Measurements from ENCODE around the gene KRTAP29-1. TPM values are rescaled to one million over a fixed set of nuclear protein-coding genes. Genes with fewer than 3 reads are reported as not detected.

KRTAP29-1 gene
- polyA plus RNA-seq, 1 donor (not counting 4 experiments of a cell fraction or from before 2014, with no cell fraction given) = not detected

DNA sequence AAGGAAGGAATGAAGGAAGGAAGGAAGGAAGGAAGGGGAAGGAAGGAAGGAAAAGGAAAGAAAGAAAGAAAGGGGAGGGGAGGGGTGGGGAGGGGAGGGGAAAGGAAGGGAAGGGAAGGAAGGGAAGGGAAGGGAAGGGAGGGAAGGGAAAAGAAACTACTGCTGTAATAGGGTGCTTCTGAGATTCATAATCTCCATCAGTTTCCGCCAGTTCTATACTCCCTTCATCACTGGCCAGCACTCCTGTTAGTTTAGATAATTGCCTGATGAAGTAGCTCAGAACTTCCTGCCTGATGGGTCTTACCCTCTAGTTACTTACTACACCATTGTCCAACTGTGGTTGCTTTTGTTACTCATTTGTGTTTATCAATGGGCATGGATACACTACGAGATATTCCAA lies 39.4 kb downstream of the KRTAP29-1 start:
- peaks cover 3% of the 10 kb centered on the region for H3K27me3 ChIP-seq (ENCODE audit: control insufficient read depth, extremely low read depth, insufficient read depth, low read length)
- dilution Hi-C loops (cut with MboI; ENCODE audit: extremely low pct_ligation_motif_present, low sequenced_read_pairs) = no loop called here
- H2AFZ ChIP-seq (ENCODE audit: control insufficient read depth, low read length) = no peak overlapping the region
- no peaks in the 10 kb centered on the region for H3K4me1 ChIP-seq (ENCODE audit: control insufficient read depth, extremely low read depth, insufficient read depth, low read length)
- H3K4me3 ChIP-seq (ENCODE audit: control insufficient read depth in 2 of 3, extremely low read depth in 1 of 3, insufficient read depth in 2 of 3, low read depth in 1 of 3, low read length in 3 of 3) = no peak overlapping the region
- no peaks in the 10 kb centered on the region for H4K20me1 ChIP-seq (ENCODE audit: control insufficient read depth, extremely low read depth, insufficient read depth, low read length)
- DNase-seq (ENCODE audit: low read depth, low spot score) (no peak), FAIRE-seq (no peak)
- H3K4me2 ChIP-seq (ENCODE audit: control insufficient read depth, extremely low read depth, insufficient read depth, low read depth, low read length) = no peak overlapping the region
- no peaks in the 10 kb centered on the region for H3K79me2 ChIP-seq (ENCODE audit: control insufficient read depth, insufficient read depth, low read length)
- H3K9me3 ChIP-seq (ENCODE audit: control insufficient read depth, low read depth, low read length) = no peaks in the 10 kb centered on the region
- TF ChIP-seq, protein P1, sequence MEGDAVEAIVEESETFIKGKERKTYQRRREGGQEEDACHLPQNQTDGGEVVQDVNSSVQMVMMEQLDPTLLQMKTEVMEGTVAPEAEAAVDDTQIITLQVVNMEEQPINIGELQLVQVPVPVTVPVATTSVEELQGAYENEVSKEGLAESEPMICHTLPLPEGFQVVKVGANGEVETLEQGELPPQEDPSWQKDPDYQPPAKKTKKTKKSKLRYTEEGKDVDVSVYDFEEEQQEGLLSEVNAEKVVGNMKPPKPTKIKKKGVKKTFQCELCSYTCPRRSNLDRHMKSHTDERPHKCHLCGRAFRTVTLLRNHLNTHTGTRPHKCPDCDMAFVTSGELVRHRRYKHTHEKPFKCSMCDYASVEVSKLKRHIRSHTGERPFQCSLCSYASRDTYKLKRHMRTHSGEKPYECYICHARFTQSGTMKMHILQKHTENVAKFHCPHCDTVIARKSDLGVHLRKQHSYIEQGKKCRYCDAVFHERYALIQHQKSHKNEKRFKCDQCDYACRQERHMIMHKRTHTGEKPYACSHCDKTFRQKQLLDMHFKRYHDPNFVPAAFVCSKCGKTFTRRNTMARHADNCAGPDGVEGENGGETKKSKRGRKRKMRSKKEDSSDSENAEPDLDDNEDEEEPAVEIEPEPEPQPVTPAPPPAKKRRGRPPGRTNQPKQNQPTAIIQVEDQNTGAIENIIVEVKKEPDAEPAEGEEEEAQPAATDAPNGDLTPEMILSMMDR (optimal IDR thresholded peaks at IDR 0.05 in 1 of 3, IDR thresholded peaks at IDR 0.05 in 1 of 3, conservative IDR thresholded peaks at IDR 0.05 in 1 of 3; ENCODE audit: extremely low read depth in 1 of 3, insufficient read depth in 2 of 3, low read length in 3 of 3) = no peak
- no peak for TF ChIP-seq EZH2 (IDR thresholded peaks at IDR 0.05; ENCODE audit: low read length)
- no peak overlapping the region for H3K27ac ChIP-seq (ENCODE audit: control insufficient read depth, insufficient read depth, low read length)
- no peaks in the 10 kb centered on the region for H3K36me3 ChIP-seq (ENCODE audit: control insufficient read depth in 2 of 2, extremely low read depth in 1 of 2, insufficient read depth in 2 of 2, low read length in 2 of 2)
- no peaks in the 10 kb centered on the region for H3K9me1 ChIP-seq (ENCODE audit: control insufficient read depth, extremely low read depth, insufficient read depth, low read length)
- no peak overlapping the region for H3K9ac ChIP-seq (ENCODE audit: control insufficient read depth, extremely low read depth, insufficient read depth, low read length)

DNA sequence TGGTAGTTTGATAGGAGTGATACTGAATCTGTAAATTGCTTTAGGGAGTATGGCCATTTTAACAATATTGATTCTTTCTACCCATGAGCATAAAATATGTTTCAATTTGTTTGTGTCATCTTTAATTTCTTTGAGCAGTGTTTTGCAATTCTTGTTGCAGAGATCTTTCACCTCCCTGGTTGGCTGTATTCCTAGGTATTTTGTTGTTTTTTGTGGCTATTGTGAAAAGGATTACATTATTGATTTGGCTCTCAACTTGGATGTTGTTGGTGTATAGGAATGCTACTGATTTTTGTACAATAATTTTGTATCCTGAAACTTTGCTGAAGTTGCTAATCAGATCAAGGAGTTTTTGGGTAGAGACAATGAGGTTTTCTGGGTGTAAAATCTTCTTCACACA lies 44.2 kb downstream of the KRTAP29-1 start:
- H3K4me2 ChIP-seq (ENCODE audit: control insufficient read depth, extremely low read depth, insufficient read depth, low read depth, low read length) = no peak overlapping the region
- H3K79me2 ChIP-seq (ENCODE audit: control insufficient read depth, insufficient read depth, low read length) = no peaks in the 10 kb centered on the region
- dilution Hi-C loops (cut with MboI; ENCODE audit: extremely low pct_ligation_motif_present, low sequenced_read_pairs) = no loop called here
- H3K36me3 ChIP-seq (ENCODE audit: control insufficient read depth in 2 of 2, extremely low read depth in 1 of 2, insufficient read depth in 2 of 2, low read length in 2 of 2) = no peaks in the 10 kb centered on the region
- H4K20me1 ChIP-seq (ENCODE audit: control insufficient read depth, extremely low read depth, insufficient read depth, low read length) = no peaks in the 10 kb centered on the region
- H3K27ac ChIP-seq (ENCODE audit: control insufficient read depth, insufficient read depth, low read length) = no peak overlapping the region
- no peak for FAIRE-seq
- no peaks in the 10 kb centered on the region for H3K27me3 ChIP-seq (ENCODE audit: control insufficient read depth, extremely low read depth, insufficient read depth, low read length)
- no peak overlapping the region for H3K4me3 ChIP-seq (ENCODE audit: control insufficient read depth in 2 of 3, extremely low read depth in 1 of 3, insufficient read depth in 2 of 3, low read depth in 1 of 3, low read length in 3 of 3)
- DNase-seq (ENCODE audit: low read depth, low spot score) = no peak
- H3K9ac ChIP-seq (ENCODE audit: control insufficient read depth, extremely low read depth, insufficient read depth, low read length) = no peak overlapping the region
- no peaks in the 10 kb centered on the region for H3K4me1 ChIP-seq (ENCODE audit: control insufficient read depth, extremely low read depth, insufficient read depth, low read length)
- H3K9me3 ChIP-seq (ENCODE audit: control insufficient read depth, low read depth, low read length) = no peaks in the 10 kb centered on the region
- no peak overlapping the region for H2AFZ ChIP-seq (ENCODE audit: control insufficient read depth, low read length)
- H3K9me1 ChIP-seq (ENCODE audit: control insufficient read depth, extremely low read depth, insufficient read depth, low read length) = no peaks in the 10 kb centered on the region
- no peak for TF ChIP-seq EZH2 (IDR thresholded peaks at IDR 0.05; ENCODE audit: low read length)
- TF ChIP-seq, protein P1 (optimal IDR thresholded peaks at IDR 0.05 in 1 of 3, IDR thresholded peaks at IDR 0.05 in 1 of 3, conservative IDR thresholded peaks at IDR 0.05 in 1 of 3; ENCODE audit: extremely low read depth in 1 of 3, insufficient read depth in 2 of 3, low read length in 3 of 3) = no peak
